ENCODE measurements around the gene OOEP. TPM values are rescaled to one million over a fixed set of nuclear protein-coding genes. Genes with fewer than 3 reads are reported as not detected.
A peak's percentile ranks its signal among the peaks of the same experiment; 100 is the strongest.

The OOEP gene
- total RNA-seq, 6 donors from 2014 or later = 0.43 TPM; not detected in 5

DNA sequence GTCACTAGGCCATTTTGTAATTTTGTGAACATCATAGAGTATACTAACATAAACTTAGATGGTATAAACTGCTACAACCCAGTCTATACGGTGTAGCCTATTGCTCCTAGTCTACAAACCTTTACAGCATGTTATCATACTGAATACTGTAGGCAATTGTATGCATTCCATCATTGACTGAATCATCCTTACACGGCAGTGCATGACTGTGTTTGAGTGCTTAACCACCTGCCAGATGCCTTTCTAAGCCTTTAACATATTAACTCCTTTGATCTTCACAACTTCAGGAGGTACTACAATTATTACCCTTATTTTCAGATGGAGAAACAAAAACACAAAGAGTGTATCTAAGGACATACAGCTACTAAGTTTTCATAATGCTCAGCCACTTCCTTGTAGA lies 29.6 kb downstream of the OOEP start:
- H3K4me1 ChIP-seq = no peaks in the 10 kb centered on the region
- no peak overlapping the region for H3K27ac ChIP-seq
- H3K9me3 ChIP-seq = no peaks in the 10 kb centered on the region
- ATAC-seq (ENCODE audit: low FRiP score in 2 of 2) = no peak
- H3K36me3 ChIP-seq = no peaks in the 10 kb centered on the region
- no peak for TF ChIP-seq EP300 (IDR thresholded peaks at IDR 0.05)
- TF ChIP-seq, protein P1, sequence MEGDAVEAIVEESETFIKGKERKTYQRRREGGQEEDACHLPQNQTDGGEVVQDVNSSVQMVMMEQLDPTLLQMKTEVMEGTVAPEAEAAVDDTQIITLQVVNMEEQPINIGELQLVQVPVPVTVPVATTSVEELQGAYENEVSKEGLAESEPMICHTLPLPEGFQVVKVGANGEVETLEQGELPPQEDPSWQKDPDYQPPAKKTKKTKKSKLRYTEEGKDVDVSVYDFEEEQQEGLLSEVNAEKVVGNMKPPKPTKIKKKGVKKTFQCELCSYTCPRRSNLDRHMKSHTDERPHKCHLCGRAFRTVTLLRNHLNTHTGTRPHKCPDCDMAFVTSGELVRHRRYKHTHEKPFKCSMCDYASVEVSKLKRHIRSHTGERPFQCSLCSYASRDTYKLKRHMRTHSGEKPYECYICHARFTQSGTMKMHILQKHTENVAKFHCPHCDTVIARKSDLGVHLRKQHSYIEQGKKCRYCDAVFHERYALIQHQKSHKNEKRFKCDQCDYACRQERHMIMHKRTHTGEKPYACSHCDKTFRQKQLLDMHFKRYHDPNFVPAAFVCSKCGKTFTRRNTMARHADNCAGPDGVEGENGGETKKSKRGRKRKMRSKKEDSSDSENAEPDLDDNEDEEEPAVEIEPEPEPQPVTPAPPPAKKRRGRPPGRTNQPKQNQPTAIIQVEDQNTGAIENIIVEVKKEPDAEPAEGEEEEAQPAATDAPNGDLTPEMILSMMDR (IDR thresholded peaks at IDR 0.05) = no peak
- DNase-seq = no peak
- H3K4me3 ChIP-seq = no peak overlapping the region
- no peaks in the 10 kb centered on the region for H3K27me3 ChIP-seq
- 57 to 81% methylated on average over 2 of the region's 2 CpGs for WGBS, 2 donors

DNA sequence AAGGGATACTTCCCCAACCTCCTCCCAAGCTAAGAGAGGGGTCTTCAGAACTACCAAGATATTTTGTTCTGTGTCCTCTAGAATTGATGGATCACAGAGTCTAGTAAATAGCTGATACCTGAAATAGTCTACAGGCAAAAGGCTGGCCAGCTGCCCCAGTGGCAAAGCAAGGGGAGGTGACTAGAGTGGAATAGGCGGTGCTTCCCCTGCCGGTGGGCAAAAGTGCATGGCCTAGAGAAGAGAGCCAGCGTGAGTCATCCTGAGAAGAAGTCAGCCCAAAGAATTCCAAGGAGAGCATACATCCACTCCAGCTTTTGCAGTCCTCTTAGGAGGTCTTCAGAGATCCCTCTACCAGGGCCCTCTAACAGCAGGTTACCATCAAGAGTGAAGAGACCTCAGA lies 30.4 kb downstream of the OOEP start:
- Histone ChIP-seq H3K4me3 (no peak overlapping the region), H3K9me3 (no peaks in the 10 kb centered on the region), H3K27me3 (no peaks in the 10 kb centered on the region), H3K36me3 (no peaks in the 10 kb centered on the region), H3K4me1 (no peaks in the 10 kb centered on the region), H3K27ac (no peak overlapping the region)
- TF ChIP-seq POLR2A (IDR thresholded peaks at IDR 0.05) = no peak
- TF ChIP-seq, protein P1 (IDR thresholded peaks at IDR 0.05) = no peak
- no peak for TF ChIP-seq EP300 (IDR thresholded peaks at IDR 0.05)
- no peak for TF ChIP-seq POLR2AphosphoS5 (IDR thresholded peaks at IDR 0.05)
- WGBS, 2 donors = 56 to 76% methylated on average over 3 of the region's 3 CpGs
- no peak for DNase-seq
- ATAC-seq (ENCODE audit: low FRiP score in 2 of 2) = peak in 1 of 2 donors; percentile 53

DNA sequence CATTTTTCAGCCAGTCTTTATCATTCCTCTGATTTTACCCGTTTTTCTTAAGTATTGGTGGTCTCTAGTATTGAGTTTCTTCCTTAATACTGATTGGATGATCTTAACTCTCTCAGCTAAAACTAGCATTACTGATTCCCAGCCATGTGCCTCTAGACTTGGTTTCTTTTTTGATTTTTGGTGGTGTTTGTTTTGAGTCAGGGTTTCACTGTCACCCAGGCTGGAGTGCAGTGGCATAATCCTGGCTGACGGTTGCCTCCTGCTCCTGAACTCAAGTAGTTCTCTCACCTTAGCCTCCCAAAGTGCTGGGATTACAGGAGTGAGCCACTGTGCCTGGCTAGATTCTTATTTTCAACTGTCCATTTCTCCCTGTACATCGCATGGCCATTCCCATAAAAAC lies 40.5 kb downstream of the OOEP start:
- WGBS, 2 donors = 54 to 64% methylated on average over 3 of the region's 3 CpGs
- no peak for ATAC-seq (ENCODE audit: low FRiP score in 2 of 2)
- DNase-seq = no peak
- Histone ChIP-seq H3K27ac (no peak overlapping the region), H3K36me3 (no peaks in the 10 kb centered on the region), H3K4me3 (no peak overlapping the region), H3K9me3 (no peaks in the 10 kb centered on the region), H3K27me3 (no peaks in the 10 kb centered on the region), H3K4me1 (no peaks in the 10 kb centered on the region)
- TF ChIP-seq POLR2AphosphoS5 (IDR thresholded peaks at IDR 0.05) (no peak), EP300 (IDR thresholded peaks at IDR 0.05) (no peak), POLR2A (IDR thresholded peaks at IDR 0.05) (no peak)
- TF ChIP-seq, protein P1 (IDR thresholded peaks at IDR 0.05) = no peak

DNA sequence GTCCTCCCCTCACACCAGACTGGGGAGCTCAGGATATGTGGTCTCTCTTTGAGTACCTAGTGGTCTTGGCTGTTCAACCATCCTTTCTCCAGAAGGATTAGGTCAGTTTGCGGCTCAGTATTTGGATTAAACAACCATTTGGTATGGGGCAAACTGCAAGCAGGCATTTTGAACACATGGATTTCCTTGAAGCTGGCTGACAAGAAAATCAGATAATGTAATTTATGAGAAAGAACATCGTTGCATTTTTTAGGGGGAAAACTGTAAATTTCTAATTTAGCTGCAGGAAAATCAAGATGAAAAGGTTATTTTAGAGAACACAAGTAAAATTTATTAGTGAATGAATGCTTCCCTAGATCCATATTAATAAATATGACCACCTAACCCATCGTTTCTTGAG lies 40.9 kb downstream of the OOEP start:
- WGBS, 2 donors = 60 to 61% methylated on average over 3 of the region's 3 CpGs
- H3K4me1 ChIP-seq = no peaks in the 10 kb centered on the region

DNA sequence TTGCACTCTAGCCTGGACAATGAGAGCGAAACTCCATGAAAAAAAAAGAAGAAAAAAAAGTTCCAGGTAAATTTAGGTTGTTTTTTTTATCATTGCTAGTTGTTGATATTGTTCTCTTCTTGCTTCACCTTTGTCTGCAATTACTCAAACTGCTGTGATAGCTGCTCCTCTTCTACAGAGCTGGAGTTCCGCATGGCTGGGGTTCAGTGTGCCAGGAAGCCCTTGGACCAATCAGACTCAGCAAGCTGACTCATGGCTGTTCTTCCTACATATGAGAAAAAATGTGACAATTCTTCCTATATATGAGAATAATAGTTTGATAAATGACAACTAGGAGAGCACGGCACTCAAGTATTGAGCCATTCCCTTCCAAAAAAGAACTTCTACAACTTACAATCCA lies 44.0 kb downstream of the OOEP start:
- Histone ChIP-seq H3K27ac (no peak overlapping the region), H3K4me3 (no peak overlapping the region), H3K27me3 (no peaks in the 10 kb centered on the region), H3K36me3 (no peaks in the 10 kb centered on the region), H3K4me1 (no peaks in the 10 kb centered on the region), H3K9me3 (no peaks in the 10 kb centered on the region)
- no peak for ATAC-seq (ENCODE audit: low FRiP score in 2 of 2)
- WGBS, 2 donors = 88 to 95% methylated on average over 3 of the region's 3 CpGs
- TF ChIP-seq, protein P1 (IDR thresholded peaks at IDR 0.05) = no peak
- TF ChIP-seq EP300 (IDR thresholded peaks at IDR 0.05) (no peak), POLR2A (IDR thresholded peaks at IDR 0.05) (no peak), POLR2AphosphoS5 (IDR thresholded peaks at IDR 0.05) (no peak)
- DNase-seq = no peak

More for the DNA sequence above, 40.9 kb downstream of the OOEP start:
- TF ChIP-seq POLR2A (IDR thresholded peaks at IDR 0.05) (no peak), POLR2AphosphoS5 (IDR thresholded peaks at IDR 0.05) (no peak), EP300 (IDR thresholded peaks at IDR 0.05) (no peak)
- TF ChIP-seq, protein P1 (IDR thresholded peaks at IDR 0.05) = no peak
- no peak overlapping the region for H3K27ac ChIP-seq
- no peak overlapping the region for H3K4me3 ChIP-seq
- no peak for ATAC-seq (ENCODE audit: low FRiP score in 2 of 2)
- H3K27me3 ChIP-seq = no peaks in the 10 kb centered on the region
- DNase-seq = no peak
- no peaks in the 10 kb centered on the region for H3K36me3 ChIP-seq
- no peaks in the 10 kb centered on the region for H3K9me3 ChIP-seq

Data from upper lobe of left lung (tissue), 6 donors.